ENCODE results near the gene OR10H1.
"Not testable (repeated sequence)": the region's sequence is repeated elsewhere in the genome, so short reads cannot be mapped to it uniquely, and the experiment has no call there.

Gene OR10H1

DNA sequence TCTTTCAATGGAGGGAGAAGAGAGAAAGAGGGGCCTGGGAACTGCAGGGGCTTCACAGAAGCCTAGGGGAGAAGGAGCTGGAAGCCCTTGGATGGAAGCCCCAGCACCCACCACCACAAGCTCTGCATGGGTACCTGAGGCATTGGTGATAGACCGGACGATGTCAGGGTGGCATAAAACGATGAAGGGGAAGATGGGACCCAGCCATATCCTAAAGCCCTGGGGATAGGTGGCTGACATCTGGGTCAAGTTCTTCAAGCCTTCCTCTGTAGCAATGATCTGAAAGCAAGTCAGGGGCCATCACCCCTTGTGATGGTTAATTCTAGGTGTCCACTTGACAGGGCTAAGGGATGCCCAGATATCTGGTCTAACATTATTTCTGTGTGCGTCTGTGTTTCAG is 39.2 kb downstream of the OR10H1 start:
- DNase-seq = no peak

DNA sequence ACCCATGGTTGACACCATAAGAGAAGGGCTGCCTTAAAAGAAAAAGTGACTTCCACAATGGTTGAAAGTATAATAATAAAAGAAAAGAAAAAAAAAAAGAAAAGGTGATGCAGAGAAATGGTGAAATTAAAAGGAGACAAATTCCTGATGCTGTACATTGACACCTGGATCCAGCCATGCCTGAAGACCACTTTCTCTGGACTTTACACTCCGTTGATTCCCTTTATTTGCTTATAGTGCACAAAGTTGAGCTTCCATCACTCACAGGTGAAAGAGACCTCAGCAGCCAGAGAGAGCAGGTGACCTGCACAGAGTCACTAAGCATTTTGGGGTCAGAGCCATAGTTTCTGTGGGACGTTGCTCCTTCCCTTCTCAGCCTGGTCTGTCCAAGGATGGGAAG is 40.2 kb downstream of the OR10H1 start:
- DNase-seq = no peak

DNA sequence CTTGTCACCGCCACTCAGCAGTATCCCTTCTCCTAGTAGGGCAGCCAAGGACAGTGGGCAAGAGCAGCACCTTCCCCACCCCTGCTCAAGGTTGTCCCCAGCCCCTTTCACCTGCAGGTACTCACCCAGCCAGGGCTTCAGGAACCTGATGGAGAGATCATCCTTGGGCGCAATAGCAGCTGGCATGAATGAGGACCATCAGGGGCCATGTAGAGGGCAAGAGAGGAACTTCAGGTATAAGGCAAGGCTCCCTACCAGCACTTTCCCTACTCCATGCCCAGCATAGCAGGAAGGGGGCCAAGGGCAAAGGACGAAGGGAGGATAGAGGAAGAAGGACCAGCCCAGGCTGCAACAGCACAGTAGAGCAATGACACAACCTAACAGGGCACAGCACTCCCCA is 41.3 kb downstream of the OR10H1 start:
- DNase-seq = not testable (repeated sequence)

DNA sequence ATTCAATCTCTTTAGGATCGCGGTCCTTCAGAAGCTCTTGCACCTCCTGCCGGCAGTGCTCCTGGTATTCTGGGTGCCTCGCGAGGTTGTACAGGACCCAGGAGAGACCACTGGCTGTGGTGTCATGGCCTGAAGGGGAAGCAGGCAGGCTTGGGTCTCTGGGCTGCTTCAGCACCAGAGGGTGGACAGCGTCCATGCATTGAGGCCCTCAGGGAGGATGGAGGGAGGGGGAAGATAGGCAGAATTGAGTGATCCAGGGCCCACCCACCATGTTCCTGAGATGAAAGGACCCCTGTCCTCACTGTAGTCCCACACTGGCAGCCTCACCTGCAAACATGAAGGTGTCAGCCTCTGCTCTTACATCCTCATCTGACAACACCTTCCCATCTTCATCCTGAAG is 45.9 kb downstream of the OR10H1 start:
- no peak for DNase-seq

DNA sequence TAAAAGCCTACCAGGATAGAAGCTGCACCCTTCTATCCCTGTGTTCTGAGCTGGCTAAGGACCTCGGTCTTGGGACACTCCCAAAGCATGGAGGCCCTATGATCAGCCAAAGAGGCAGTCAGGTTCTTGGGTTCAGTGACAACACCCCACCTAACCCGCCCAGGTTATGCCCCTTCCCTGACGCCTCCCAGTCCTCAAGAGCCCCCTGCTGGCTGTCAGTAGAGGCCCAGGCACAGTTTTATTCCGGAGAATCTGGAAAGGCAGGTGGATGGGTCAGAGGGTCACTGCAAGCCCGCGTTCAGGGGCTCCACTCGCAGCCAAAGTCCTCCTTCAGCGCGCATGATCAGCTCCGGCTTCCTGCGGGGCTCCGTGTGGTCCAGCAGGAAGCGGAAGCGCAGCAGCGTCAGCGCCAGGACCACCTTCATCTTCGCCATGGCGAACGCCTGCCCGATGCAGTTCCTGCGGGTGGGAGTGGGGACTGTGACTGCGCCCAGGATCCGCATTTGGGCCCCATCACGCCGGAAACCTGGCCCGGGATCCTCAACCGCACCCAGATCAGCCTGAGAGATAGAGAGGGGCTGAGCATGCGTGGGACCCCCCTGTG is 55.4 kb downstream of the OR10H1 start:
- no peak for DNase-seq

DNA sequence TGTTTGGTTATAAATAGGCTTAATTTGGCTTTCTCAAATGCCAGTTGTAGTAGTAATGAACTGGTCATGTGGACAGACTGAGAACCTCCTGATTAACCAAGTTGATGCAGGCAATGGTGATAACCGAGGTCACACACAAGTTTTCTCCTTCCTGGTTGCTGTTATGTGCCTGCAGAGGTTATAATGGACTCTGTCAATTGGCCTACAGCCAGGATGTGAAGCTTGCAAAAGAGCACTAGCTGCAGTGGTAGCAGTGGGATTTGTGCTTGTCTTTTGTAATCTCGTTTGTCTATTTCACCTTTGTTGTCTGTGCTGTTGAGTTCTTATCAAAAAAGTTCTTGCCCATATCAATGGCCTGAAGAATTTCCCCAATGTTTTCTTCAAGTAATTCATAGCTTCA is 57.1 kb downstream of the OR10H1 start:
- no peak for DNase-seq
